ENCODE data around the gene ZNF341.
"Not testable (repeated sequence)": the region's sequence is repeated elsewhere in the genome, so short reads cannot be mapped to it uniquely, and the experiment has no call there.

The ZNF341 gene

DNA sequence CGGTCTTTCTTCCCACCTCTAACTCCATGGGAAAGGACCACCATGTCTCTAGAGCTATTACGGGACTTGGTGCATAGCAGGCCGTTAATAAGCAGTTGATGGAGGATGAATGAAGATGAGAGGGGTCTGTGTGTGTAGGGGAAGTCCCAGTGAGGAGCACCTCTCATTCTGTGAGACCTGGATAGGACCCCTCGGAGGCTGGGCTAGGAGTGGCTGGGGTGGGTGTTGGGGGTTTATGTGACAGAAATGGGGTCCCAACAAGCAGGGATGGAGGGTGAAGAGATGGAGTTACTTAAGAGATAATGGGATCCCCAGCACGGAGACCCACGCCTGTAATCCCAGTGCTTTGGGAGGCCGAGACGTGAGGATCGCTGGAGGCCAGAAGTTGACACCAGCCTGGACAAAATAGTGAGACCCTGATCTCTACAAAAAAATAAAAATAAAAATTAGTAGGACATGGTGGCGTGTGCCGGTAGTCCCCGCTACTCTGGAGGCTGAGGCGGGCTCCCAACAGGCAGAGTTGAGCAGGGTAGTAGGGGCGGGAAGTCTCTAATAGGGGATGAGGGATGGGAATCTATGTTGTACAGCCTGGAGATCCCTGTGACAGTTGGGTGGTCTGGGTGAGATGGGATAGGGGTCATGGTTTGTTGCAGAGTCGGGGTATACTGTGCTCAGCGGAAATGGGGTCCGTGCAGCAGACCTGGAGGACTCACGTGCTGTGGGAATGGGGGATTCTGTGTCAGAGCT, 677 bp upstream of the ZNF341 start:
- DNase-seq = no peak

DNA sequence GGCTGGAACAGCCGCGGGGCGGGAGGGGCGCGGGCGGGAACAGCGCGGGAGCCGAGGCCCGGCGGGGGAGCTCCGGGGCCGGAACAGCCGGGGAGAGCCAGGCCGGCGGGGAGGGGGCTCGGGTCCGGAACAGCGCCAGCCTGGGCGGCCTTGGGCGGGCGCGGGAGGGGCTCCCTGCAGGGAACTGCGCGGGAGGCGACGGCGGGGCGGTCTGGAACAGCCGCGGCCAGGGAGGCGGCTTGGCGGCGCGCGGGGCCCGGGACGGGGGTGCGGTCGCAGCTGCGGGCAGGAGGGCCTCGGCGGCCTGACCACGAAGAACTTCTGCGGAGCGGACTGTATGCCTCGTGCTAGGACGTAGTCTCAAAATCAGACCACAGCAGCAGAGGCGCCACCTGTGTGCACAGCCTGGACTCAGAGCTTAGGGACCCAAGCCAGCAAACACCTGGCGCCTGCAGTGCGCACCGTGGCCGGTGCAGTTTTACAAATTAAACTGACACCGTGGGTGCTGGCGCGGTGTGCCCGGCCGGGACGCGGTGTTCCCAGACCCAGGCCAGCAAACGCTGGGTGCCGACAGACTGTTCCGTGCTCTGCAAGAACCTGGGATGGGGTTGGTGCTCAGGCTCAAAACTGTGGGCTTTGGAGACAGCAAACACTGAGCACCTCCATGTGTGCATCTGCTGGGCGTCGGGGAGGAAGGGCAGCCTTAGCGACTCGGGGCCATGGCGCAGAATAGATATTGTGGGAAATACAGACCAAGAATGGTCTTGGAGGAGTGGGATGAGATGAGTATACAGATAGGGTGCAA, 572 bp downstream of the ZNF341 start:
- DNase-seq = peak; percentile 71 to 95 (median 76)

DNA sequence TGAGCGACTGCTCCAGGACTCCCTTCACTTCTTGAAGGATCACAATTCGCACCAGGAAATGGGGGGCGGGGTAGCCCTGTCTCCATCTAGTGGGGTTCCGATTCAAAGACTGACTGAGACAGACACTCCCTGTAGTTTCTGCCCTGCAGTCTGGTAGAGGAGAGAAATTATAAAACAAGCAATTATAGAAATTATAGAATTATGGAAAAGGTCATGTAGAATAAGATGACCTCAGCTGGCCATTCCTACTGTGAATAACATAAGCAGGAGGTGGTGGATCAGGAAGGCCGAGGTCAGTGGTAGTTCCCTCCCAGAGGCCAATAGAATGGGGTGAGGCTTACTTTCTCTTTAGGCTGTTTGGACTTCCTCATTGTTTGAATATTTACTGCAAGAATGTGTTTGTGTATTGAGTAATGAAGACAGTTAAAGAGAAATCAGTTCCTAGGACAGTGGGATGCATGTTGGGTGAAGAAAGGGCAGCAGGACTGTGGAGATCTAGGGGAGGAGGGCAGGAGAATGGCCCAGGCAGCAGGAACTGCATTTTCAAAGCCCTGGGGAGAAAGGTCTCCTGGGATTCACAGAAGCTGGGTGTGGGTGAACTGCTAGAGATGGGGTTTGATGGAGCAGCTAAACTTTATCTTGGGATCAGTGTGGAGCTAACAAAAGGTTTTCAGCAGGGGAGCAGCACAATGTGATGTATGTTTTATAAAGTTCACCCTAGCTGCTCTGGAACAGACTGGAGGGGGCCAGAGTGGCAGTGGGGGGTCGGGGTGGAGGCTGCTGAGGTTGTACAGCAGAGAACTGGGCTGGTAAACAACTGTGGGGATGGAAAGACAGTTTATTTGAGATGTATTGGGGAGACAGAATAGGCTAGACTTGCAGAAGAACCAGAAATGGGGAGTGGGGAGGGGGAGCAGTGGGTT, 2.1 kb downstream of the ZNF341 start:
- no peak for DNase-seq

DNA sequence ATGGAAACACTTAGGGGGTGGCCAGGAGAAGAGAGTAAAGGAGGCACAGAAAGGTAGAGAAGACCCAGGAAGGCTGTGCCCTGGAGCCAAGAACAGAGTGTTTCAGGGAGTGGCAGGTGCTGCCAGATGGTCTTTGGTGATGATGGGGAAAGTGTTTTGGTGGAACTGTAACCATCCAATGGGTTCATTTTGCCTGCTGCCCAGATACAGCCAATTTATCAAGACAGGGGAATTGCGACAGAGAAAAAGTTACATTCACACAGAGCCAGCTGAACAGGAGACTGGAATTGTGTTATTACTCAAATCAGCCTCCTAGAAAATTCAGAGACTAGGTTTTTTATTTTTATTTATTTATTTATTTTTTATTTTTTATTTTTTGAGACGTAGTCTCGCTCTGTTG, 5.2 kb downstream of the ZNF341 start:
- no peak for DNase-seq

DNA sequence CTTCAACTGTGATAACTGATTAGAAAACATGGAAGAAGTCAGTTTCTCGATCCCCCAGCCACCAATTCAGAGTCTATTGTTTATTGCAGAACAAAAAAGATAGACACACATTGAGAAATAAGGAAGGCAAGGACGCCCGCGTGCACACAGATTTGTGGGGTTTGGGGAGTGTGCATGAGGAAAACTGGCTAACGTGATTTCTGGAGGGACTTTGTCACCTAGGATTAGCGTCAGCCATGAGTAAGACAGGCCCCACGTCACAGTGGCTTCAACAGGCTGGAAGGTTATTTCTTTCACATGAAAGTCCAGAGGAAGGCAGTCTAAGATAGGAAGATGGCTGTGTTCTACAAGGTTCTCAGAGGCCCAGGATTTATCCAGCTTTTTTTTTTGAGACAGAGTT, 7.7 kb downstream of the ZNF341 start:
- no peak for DNase-seq

DNA sequence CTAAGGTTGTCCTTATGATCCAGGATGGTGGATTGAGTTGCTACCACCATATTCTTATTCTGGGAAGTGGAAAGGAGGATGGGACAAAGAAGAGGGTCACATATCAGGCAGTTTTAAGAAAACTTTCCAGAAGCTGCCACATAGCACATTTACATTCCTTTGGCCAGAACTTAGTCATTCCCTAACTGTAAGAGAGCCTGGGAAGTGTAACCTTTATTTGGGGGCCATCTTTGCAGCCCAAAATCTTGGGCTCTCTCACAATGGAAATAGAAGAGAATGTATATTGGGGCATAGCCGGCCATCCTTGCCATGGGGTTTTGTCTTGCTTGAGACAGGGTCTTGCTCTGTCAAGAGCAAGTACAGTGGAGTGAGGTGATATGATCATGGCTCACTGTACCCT, 8.4 kb downstream of the ZNF341 start:
- no peak for DNase-seq

DNA sequence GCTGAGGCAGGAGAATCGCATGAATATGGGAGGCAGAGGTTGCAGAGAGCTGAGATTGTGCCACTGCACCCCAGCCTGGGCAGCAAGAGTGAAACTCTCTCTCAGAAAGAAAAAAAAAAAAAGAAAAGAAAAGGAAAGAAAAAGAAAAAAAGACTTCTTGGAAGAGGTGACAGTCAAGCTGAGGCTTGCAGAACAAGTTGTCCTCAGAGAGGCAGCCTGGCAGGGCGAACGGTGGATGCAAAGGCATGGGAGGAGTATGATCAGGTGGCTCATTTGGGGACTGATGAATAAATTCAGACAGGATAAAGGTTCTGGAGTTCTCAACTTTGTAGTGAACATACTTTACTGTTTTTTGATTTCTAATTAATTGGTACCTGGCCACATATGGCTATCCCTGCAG, 12.4 kb downstream of the ZNF341 start:
- DNase-seq = no peak

DNA sequence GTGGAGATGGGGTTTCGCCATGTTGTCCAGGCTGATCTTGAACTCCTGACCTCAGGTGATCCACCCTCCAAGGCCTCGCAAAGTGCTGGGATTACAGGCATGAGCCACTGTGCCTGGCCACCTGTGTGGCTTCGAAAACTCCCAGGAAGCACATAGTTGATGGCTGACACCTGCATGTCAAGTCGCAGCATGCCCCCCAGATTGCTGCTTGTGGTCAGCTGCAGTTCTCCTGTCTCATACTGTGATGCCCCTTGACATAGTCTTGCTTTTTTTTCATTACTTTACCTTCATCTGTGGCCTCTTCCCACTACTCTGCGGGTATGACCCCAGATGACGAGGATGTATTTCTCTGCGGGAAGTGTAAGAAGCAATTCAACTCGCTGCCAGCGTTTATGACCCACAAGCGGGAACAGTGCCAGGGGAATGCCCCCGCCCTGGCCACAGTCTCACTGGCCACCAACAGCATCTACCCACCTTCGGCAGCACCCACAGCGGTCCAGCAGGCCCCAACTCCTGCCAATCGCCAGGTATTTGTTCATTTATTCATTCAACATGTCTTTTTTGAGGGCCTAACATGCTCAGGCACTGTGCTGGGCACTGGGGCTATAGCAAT, 13.1 kb downstream of the ZNF341 start:
- DNase-seq = no peak

DNA sequence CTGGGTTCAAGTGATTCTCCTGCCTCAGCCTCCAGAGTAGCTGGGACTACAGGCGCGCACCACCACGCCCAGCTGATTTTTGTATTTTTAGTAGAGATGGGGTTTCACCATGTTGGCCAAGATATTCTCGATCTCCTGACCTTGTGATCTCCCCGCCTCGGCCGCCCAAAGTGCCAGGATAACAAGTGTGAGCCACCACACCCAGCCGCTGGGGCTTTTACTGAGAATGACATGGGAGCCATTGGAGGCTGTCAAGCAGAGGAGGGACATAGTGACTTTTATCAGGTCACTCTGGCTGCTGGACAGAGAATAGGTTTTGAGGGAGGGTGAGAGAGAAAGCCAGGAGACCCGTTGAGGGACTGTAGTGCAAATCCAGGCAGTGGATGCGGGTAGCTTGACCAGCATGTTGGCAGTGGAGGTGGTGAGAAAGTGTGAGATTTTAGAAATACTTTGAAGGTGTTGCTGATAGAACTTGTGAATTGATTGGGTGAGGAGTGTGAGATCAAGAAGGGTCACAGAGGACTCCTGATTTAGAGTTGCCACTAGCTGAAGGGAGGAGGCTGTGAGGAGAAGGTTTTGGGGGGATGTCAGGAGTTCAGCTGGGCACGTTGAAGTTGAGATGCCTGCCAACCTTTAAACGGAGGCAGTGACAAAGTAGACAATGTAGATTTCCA, 14.7 kb downstream of the ZNF341 start:
- DNase-seq = no peak

DNA sequence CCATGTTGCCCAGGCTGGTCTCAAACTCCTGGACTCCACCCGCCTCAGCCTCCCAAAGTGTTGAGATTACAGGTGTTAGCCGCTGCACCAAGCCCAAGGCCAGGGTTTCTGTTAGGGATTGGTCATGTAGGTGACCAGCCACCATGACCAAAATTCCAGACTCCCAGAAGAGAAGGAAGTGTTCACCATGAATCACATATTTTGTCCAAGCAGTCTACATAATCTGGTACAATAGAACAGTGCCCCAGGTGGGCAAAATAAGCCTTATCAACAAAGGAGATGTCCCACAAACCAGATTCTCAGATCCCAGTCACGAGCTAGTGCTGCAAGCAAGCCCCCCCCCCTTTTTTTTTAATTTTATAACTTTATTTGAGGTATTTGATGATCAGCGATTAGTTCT, 20.0 kb downstream of the ZNF341 start:
- no peak for DNase-seq

DNA sequence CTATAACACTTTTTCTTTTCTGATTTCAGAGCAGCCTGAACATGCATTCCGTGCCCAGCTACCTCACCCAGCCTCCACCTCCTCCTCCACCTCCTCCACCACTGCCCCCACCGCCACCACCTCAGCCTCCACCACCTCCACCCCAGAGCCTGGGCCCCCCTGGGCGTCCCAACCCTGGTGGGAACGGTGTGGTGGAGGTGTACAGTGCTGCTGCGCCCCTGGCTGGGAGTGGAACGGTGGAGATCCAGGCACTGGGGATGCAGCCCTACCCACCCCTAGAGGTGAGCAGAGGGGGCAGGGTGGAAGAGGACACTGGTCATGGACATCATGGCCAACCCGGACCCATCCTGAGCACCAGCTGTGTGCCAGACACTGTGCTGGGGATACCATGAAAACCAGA, 21.3 kb downstream of the ZNF341 start:
- no peak for DNase-seq

DNA sequence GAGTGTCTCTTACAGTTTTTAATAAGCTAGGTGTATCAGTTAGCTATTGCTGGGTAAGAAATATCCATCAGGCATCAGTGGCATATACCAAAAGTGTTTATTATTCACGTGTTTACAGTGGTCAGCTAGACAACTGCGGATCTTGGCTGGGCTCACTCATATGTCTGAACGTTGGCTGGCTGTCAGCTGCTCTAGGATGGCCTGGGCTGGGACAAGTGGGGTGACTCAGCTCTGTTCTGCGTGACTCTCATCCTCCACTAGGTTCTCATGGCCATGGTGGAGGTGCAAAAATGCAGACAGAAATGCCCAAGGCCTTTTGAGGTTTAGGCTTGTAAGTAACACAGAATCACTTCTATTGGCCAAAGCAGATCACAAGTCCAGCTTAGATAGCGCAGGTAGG, 22.0 kb downstream of the ZNF341 start:
- DNase-seq = no peak

DNA sequence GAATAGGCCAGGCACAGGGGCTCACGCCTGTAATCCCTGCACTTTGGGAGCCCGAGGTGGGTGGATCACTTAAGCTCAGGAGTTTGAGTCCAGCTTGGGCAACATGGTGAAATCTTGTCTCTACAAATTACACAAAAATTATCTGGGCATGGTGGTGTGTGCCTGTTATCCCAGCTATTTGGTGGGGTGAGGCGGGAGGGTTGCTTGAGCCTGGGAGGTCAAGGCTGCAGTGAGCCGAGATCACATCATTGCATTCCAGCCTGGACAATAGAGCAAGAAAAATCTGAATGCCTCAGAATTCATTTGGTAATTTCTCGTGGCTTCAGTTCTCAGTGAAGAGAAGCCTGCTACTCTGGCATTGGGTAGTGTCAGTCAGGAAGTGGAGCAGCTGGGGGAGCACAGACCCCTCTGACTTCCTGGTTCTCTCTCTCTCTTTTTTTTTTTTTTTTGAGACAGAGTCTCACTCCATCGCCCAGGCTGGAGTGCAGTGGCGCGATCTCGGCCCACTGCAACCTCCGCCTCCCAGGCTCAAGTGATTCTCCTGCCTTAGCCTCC, 24.2 kb downstream of the ZNF341 start:
- DNase-seq = not testable (repeated sequence)

DNA sequence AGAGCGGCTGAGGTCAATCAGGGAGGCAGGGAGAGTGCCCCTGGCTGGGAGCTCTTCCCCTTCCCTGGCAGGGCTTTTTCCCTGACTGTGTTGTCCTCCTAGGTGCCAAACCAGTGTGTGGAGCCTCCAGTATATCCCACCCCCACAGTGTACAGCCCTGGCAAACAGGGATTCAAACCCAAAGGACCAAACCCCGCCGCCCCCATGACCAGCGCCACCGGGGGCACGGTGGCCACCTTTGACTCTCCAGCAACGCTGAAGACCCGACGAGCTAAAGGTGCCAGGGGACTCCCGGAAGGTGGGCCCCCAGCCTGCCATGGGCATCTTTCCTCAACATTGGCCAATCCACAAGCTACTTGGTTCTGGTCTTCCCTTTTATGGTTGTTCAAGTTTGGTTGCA, 25.2 kb downstream of the ZNF341 start:
- DNase-seq = no peak

DNA sequence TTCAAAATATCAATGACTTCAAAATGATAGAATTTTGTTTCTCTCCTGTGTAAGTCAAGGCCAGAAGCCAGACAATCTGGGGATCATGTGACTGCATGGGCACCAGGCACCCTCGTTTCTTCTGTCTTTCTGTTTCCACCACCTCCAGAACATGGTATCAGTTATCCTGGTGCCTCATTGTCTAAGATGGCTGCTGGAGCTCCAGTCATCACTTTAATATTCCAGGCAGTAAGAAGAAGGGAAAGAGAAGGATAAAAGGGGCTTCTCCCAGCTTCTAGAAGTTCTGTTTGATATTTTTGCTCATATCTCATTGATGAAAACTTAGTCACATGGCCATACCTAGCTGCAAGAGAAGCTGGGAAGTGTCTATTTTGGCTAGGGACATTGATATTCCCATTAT, 25.7 kb downstream of the ZNF341 start:
- no peak for DNase-seq

DNA sequence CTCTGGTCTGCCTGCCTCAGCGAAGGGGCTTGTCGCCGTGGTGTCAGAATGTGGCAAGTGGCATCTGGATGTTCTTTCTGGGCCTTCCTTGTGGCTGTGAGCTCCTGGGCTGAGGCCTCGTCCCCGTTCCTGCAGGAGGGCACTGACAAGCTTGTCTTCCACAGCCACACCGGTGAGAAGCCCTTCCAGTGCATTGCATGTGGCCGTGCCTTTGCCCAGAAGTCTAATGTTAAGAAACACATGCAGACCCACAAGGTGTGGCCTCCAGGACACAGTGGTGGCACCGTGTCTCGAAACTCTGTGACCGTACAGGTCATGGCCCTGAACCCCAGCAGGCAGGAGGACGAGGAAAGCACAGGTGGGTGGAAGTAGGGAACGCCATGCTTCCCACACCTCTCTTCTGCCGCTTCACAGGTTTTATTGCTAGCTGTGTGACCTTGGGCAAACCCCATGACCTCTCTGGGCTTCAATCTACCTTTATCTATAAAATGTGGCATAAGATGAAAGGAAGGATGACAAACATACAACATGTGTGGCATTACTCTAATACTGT, 30.0 kb downstream of the ZNF341 start:
- DNase-seq = no peak

DNA sequence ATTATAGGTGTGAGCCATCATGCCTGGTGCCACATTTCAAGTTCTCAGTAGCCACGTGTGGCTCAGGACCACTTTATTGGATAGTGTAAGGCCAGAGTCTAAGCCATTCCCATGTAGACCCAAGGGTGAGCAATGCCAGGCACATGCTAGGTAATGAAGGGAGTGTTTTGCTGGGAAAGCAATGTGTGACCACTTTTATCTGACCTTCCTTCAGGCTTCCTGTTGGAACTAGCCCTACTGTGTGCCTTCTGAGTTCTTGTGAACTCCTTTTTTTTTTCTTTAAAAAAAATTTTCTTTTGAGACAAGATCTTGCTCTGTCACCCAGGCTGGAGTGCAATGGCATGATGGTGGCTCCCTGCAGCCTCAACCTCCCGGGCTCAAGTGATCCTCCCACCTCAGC, 33.3 kb downstream of the ZNF341 start:
- no peak for DNase-seq

DNA sequence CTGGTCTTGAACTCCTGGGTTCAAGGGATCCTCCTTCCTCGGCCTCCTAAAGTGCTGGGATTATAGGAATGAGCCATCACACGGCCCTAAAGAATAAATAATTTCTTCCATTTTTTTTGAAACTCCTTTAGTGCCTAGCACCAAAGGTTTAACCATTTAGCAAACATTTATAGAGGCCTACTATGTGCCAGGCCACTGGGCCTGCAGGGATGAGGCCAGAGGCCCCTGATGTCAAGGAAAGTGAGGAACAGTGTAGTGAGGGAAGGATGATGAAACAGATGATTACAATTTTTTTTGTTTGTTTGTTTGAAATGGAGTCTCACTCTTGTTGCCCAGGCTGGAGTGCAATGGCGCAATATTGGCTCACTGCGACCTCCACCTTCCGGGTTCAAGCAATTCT, 33.8 kb downstream of the ZNF341 start:
- no peak for DNase-seq

DNA sequence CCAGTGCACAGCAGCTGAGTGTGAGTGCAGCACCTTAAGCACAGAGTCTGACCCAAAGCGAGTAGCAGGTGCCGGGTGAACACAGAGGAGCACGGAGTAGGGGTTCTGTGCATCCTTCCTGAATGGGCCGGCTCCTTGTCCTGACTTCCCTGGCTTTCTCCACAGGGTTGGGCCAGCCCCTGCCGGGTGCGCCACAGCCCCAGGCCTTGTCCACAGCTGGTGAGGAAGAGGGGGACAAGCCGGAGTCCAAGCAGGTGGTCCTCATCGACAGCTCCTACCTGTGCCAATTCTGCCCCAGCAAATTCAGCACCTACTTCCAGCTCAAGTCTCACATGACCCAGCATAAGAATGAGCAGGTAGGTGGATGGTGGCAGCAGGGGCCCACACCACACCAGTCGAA, 34.9 kb downstream of the ZNF341 start:
- no peak for DNase-seq

DNA sequence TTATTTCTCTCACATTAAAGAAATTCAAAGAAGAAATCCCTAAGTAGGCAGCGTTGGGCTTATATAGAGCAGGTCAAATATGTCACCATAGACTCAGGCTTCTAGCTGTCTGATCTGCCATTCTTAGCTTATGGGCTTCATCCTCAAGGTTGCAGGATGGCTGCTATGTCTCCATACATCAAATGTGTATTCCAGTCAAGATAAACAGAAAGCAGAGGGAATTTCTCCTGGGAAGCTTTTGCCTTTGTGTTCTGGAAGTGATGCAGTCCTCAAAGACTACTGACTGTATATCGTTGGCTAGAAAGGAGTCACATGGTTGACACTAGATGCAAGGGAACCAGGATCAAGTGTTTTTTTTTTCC, 36.0 kb downstream of the ZNF341 start:
- DNase-seq = no peak

DNA sequence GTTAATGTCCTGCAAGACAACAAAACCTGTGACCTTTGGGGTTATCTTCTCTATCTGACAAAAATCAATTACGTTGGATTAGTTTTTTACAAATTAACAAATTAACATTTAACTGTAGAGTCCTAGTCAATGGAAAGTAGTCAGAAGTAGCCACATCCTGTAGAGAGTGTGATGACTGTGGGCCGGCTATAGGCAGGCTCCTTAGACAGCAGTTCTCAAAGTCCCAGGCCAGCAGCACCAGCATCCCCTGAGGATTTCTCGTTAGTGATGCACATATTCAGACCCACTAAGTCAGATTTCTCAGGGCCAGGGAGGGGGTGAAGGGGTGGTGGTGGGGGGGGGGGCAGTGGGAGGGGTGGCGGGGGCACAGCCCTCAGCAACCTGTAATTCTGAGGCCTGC, 37.2 kb downstream of the ZNF341 start:
- no peak for DNase-seq

DNA sequence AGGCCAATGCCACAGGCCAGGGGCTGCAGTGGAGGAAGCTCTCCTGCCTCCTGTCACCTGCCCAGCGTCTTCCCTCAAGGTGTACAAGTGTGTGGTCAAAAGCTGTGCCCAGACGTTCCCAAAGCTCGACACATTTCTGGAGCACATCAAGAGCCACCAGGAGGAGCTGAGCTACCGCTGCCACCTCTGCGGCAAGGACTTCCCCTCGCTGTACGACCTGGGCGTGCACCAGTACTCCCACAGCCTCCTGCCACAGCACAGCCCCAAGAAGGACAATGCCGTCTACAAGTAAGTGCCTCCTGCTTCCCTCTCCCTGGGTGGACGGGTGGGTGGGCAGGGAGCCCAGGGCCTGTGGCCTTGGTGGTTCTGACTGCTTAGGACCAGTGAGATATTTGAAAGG, 38.2 kb downstream of the ZNF341 start:
- DNase-seq = no peak

Measured in activated naive CD4-positive, alpha-beta T cell (primary cell).